Renal cortex interstitium (tissue), 15 donors: ENCODE data around the gene ITPRID1. TPM values are rescaled to one million over a fixed set of nuclear protein-coding genes. Genes with fewer than 3 reads are reported as not detected.
"Not testable (repeated sequence)": the region's sequence is repeated elsewhere in the genome, so short reads cannot be mapped to it uniquely, and the experiment has no call there.

Source experiments
- DNase-seq, 11 donors: peaks; one replicate each; pipeline ENCODE4 v3.0.0-alpha.2; 2013; ENCODE audit warnings: low read depth in 9 of 11, low spot score in 4 of 11; ENCODE audit errors: extremely low read depth in 1 of 11
- long read RNA-seq, 16 experiments: transcript quantifications; one replicate each; lab custom pipeline, GENCODE V29; 2026
- polyA plus RNA-seq, 3 donors: library from polyadenylated mRNA; unstranded; fragments of 120-200 nt; gene quantifications; one replicate each; pipeline ENCODE4 v1.2.1, GENCODE V29; 2013; ENCODE audit not compliant: insufficient read length in 3 of 3

Gene ITPRID1
- not detected for polyA plus RNA-seq
- long read RNA-seq, donor 1 = 0 reads
- long read RNA-seq, donor 2 = 0 reads
- long read RNA-seq, donor 3 = 0 reads
- long read RNA-seq, donor 4 = 0 reads
- long read RNA-seq, donor 5 = 0 reads
- long read RNA-seq, donor 6 = 0 reads
- long read RNA-seq, donor 7 = 0 reads
- long read RNA-seq, donor 8 = 0 reads
- long read RNA-seq, donor 9 = 0 reads
- long read RNA-seq, donor 10 = 0 reads
- long read RNA-seq, donor 11 = 0 reads
- long read RNA-seq, donor 12 = 0 reads
- long read RNA-seq, donor 13 = 0 reads
- long read RNA-seq, donor 14 = 0 reads
- long read RNA-seq, donor 15 = 0 reads
- long read RNA-seq, donor 16 = 0 reads

GRCh38 chr7:31513790-31514189 is at the start of gene ITPRID1:
Gene ITPRID1 (plus strand): TSS chr7:31514090. CDS start chr7:31553025, 38,935 bp downstream.
- DNase-seq = no peak

- no peak for DNase-seq
These were observed 49.3 kb upstream of the ITPRID1 start for GRCh38 chr7:31464601-31465000.

- DNase-seq = no peak
These were observed 48.6 kb upstream of the ITPRID1 start for GRCh38 chr7:31465285-31465684.

GRCh38 chr7:31466036-31466435 is 47.9 kb upstream of the ITPRID1 start:
- DNase-seq = no peak

GRCh38 chr7:31470883-31471282 is 43.0 kb upstream of the ITPRID1 start:
- not testable (repeated sequence) for DNase-seq

- peak in 1 of 11 donors; percentile 11 for DNase-seq
These were observed 38.5 kb upstream of the ITPRID1 start for GRCh38 chr7:31475368-31475767.

GRCh38 chr7:31476073-31476745 is 37.7 kb upstream of the ITPRID1 start:
- DNase-seq = no peak

GRCh38 chr7:31476941-31477677 is 36.8 kb upstream of the ITPRID1 start:
- DNase-seq = no peak

GRCh38 chr7:31478018-31478417 is 35.9 kb upstream of the ITPRID1 start:
- DNase-seq = no peak

GRCh38 chr7:31478721-31479120 is 35.2 kb upstream of the ITPRID1 start:
- no peak for DNase-seq

- DNase-seq = no peak
These were observed 26.8 kb upstream of the ITPRID1 start for GRCh38 chr7:31487071-31487470.

- DNase-seq = no peak
These were observed 26.4 kb upstream of the ITPRID1 start for GRCh38 chr7:31487476-31487875.

- DNase-seq = no peak
These were observed 25.2 kb upstream of the ITPRID1 start for GRCh38 chr7:31488562-31489203.

GRCh38 chr7:31490796-31491314 is 23.0 kb upstream of the ITPRID1 start:
- DNase-seq = no peak

- DNase-seq = no peak
These were observed 21.8 kb upstream of the ITPRID1 start for GRCh38 chr7:31492086-31492485.

- DNase-seq = no peak
These were observed 20.1 kb upstream of the ITPRID1 start for GRCh38 chr7:31493714-31494181.

GRCh38 chr7:31494421-31494820 is 19.5 kb upstream of the ITPRID1 start:
- no peak for DNase-seq

- DNase-seq = no peak
These were observed 18.2 kb upstream of the ITPRID1 start for GRCh38 chr7:31495653-31496052.

- peak in 5 of 11 donors; percentile 21 to 47 (median 29) for DNase-seq
These were observed 16.4 kb upstream of the ITPRID1 start for GRCh38 chr7:31497516-31497915.
